Measurements from ENCODE around the gene SLC5A5.

SLC5A5 gene

GRCh38 chr19:17847538-17848366 lies 24.0 kb upstream of the SLC5A5 start, which contains the start of gene JAK3:
TSS of gene JAK3 (minus strand) at chr19:17847982. CDS start at chr19:17844417, 3,565 bp downstream.
- peak; percentile 83 for DNase-seq

- no peak for DNase-seq
Observed at GRCh38 chr19:17848595-17849292, 23.0 kb upstream of the SLC5A5 start.

GRCh38 chr19:17854061-17854460 lies 17.7 kb upstream of the SLC5A5 start:
- no peak for DNase-seq

- DNase-seq = peak; percentile 86
Observed at GRCh38 chr19:17855280-17856152, 16.2 kb upstream of the SLC5A5 start.

GRCh38 chr19:17859533-17860330 lies 12.0 kb upstream of the SLC5A5 start, which contains the start of gene RPL18A:
TSS of gene RPL18A (plus strand) at chr19:17859910. CDS start at chr19:17859957, 47 bp downstream.
- peak; percentile 100 for DNase-seq

GRCh38 chr19:17860331-17860992 lies 11.3 kb upstream of the SLC5A5 start:
- no peak for DNase-seq

- DNase-seq = no peak
Observed at GRCh38 chr19:17860993-17861360, 10.8 kb upstream of the SLC5A5 start.

- DNase-seq = no peak
Observed at GRCh38 chr19:17861542-17862402, 10.0 kb upstream of the SLC5A5 start.

GRCh38 chr19:17862711-17863519 lies 8.8 kb upstream of the SLC5A5 start:
- DNase-seq = no peak

GRCh38 chr19:17863520-17864182 lies 8.1 kb upstream of the SLC5A5 start:
- no peak for DNase-seq

- no peak for DNase-seq
Observed at GRCh38 chr19:17865364-17866311, 6.1 kb upstream of the SLC5A5 start.

- no peak for DNase-seq
Observed at GRCh38 chr19:17866312-17866963, 5.3 kb upstream of the SLC5A5 start.

GRCh38 chr19:17866964-17867486 lies 4.7 kb upstream of the SLC5A5 start:
- no peak for DNase-seq

GRCh38 chr19:17868669-17869068 lies 3.1 kb upstream of the SLC5A5 start:
- no peak for DNase-seq

- no peak for DNase-seq
Observed at GRCh38 chr19:17869114-17869608, 2.6 kb upstream of the SLC5A5 start.

- DNase-seq = no peak
Observed at GRCh38 chr19:17871032-17871877, 490 bp upstream of the SLC5A5 start.

Data from CD4-positive, alpha-beta T cell treated with Interleukin-4 for 4 hours (primary cell).